LNCaP clone FGC (cell line): Measurements from ENCODE around the gene RPEL1.

Source experiments
- DNase-seq: peaks from one replicate; pipeline ENCODE4 v3.0.0-alpha.2; 2011; ENCODE audit warnings: low read depth
- H3K4me3 ChIP-seq: 2 replicates; pipeline ENCODE4 v1.5.1; 2011; ENCODE audit warnings: mild to moderate bottlenecking, low read depth, low read length, control low read depth
- CTCF ChIP-seq: IDR thresholded peaks from 2 replicates; pipeline ENCODE4 v1.5.1; 2012; ENCODE audit warnings: mild to moderate bottlenecking; ENCODE audit not compliant: control insufficient read depth, insufficient read depth; ENCODE audit errors: extremely low read depth

RPEL1 gene

GRCh38 chr10:103225939-103226338 is 19.7 kb upstream of the RPEL1 start:
- DNase-seq, result no peak
- TF ChIP-seq CTCF, result no peak
- no peak overlapping the region for H3K4me3 ChIP-seq

- no peak overlapping the region for H3K4me3 ChIP-seq
- no peak for DNase-seq
Observed at GRCh38 chr10:103227416-103227815, 18.3 kb upstream of the RPEL1 start.

DNA sequence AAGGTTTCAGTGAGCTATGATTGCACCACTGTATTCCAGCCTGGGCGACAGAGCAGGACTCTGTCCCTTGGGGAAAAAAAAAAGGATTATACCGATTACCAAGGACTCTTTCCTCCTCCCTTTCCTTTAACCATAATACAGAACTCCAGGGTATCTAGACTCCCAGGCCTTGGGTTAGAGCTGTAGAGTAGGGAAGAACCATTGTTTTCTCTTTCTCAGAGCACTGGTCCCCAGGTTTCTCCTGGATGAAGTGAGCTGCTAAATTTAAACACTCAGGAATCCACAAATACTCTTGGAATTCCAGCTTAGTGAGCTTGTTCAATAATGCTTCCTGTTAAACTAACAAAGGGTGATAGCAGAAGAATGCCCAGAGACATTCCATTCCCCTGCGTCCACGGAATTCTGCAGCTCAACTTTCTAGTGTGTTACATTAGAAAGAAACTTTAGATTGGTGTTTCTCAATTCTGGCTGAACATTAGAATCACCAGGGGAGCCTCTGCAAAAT is 14.6 kb upstream of the RPEL1 start:
- no peak for DNase-seq
- no peak for TF ChIP-seq CTCF
- H3K4me3 ChIP-seq, result no peak overlapping the region

More at GRCh38 chr10:103227416-103227815, 18.3 kb upstream of the RPEL1 start:
- no peak for TF ChIP-seq CTCF

DNA sequence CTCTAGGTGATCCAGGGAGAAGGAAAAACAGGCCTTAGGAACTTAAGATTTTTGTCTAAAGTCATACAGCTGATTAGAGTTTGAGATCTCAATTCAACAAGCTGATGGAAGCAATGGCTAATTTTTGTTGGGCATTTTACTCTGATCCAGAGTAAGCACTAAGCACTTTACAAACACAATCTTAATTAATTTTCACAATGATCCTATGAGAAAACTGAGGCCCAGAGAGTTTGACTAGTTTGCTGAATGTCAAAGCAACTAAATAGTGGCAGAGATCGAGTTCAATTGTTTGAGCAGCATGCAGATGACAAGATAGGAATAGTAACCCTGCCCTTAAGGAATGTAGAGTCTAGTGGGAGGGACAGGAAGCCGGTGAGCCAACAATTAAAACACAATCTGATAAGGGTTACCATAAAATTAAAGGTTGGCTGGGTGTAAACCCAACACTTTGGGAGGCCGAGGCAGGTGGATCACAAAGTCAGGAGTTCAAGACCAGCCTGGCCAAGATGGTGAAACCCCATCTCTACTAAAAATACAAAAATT is 13.5 kb upstream of the RPEL1 start:
- no peak overlapping the region for H3K4me3 ChIP-seq
- TF ChIP-seq CTCF, result no peak
- DNase-seq, result peak; percentile 15

DNA sequence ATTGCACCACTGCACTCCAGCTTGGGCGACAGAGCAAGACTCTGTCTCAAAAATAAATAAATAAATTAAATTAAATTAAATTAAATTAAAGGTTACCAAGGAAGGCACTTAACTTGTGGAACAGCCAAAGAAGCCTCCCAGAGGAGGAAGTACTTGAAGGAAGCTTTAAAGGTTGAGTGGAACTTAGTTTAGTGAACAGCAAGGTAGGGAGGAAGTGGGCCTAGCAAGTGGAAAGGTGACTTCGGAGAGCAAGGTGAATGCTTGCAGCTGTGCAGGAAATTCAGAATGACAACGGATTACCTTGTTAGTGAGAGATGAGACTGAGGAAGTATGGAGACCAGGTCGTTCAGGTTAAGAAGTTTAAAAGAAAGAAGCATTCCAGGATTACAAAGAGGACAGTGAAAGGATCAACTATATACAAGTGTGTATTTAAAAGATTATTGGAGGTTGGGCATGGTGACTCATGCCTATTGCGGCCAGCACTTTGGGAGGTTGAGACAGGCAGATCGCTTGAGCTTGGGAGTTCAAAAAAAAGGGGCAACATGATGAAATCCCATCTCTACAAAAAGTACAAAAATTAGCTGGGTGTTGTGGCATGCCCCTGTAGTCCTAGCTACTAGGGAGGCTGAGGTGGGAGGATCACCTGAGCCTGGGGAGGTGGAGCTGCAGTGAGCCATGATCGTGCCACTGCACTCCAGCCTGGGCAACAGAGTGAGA is 12.8 kb upstream of the RPEL1 start:
- no peak for TF ChIP-seq CTCF
- H3K4me3 ChIP-seq, result no peak overlapping the region
- no peak for DNase-seq

GRCh38 chr10:103235775-103236174 is 9.9 kb upstream of the RPEL1 start:
- DNase-seq, result no peak

More at GRCh38 chr10:103235775-103236174, 9.9 kb upstream of the RPEL1 start:
- TF ChIP-seq CTCF, result no peak
- no peak overlapping the region for H3K4me3 ChIP-seq
